GM23338 (cell line): ENCODE results near the gene ZMYND11. TPM values are rescaled to one million over a fixed set of nuclear protein-coding genes. Genes with fewer than 3 reads are reported as not detected.

ENCODE experiments used
- ATAC-seq: fragments of 200-7000 bp; cut with Tn5 transposase; 3 replicates; pipeline ENCODE4 v1.9.1; 2020
- DNase-seq: peaks from one replicate; pipeline ENCODE4 v3.0.0-alpha.2; 2015; ENCODE audit warnings: low spot score
- H2AFZ ChIP-seq: fragments of 200-600 bp; sonication (generic); 2 replicates; pipeline ENCODE4 v1.8.0; 2016; ENCODE audit warnings: antibody characterized with exemption, mild to moderate bottlenecking, moderate library complexity
- H3F3A ChIP-seq: fragments of 200-600 bp; sonication (generic); replicated peaks from 2 replicates; pipeline ENCODE4 v1.8.0; 2017; ENCODE audit warnings: antibody characterized with exemption, mixed run types, low read depth
- H3K27ac ChIP-seq: fragments of 200-600 bp; sonication (generic); 2 replicates; pipeline ENCODE4 v1.6.1; 2016; ENCODE audit warnings: low read depth
- H3K27me3 ChIP-seq: fragments of 200-600 bp; sonication (generic); 2 replicates; pipeline ENCODE4 v1.8.0; 2016; ENCODE audit warnings: mild to moderate bottlenecking, mixed run types, moderate library complexity; ENCODE audit not compliant: insufficient read depth
- H3K36me3 ChIP-seq: fragments of 200-600 bp; sonication (generic); 2 replicates; pipeline ENCODE4 v1.8.0; 2016; ENCODE audit warnings: mild to moderate bottlenecking; ENCODE audit not compliant: insufficient read depth
- H3K4me1 ChIP-seq: fragments of 200-600 bp; sonication (generic); 2 replicates; pipeline ENCODE4 v1.8.0; 2016; ENCODE audit warnings: mild to moderate bottlenecking, moderate library complexity; ENCODE audit not compliant: insufficient read depth
- H3K4me2 ChIP-seq: fragments of 200-600 bp; sonication (generic); 2 replicates; pipeline ENCODE4 v1.7.1; 2017; ENCODE audit warnings: mixed run types
- H3K4me3 ChIP-seq: fragments of 200-600 bp; sonication (generic); 2 replicates; pipeline ENCODE4 v1.6.1; 2016; ENCODE audit warnings: mixed run types
- H3K79me2 ChIP-seq: fragments of 200-600 bp; sonication (generic); replicated peaks from 2 replicates; pipeline ENCODE4 v1.8.0; 2017; ENCODE audit warnings: mild to moderate bottlenecking; ENCODE audit not compliant: insufficient read depth
- H3K9me2 ChIP-seq: fragments of 200-600 bp; sonication (generic); 2 replicates; pipeline ENCODE4 v1.8.0; 2017; ENCODE audit not compliant: insufficient read depth
- H4K20me1 ChIP-seq: fragments of 200-600 bp; sonication (generic); replicated peaks from 2 replicates; pipeline ENCODE4 v1.8.0; 2017; ENCODE audit warnings: mild to moderate bottlenecking; ENCODE audit not compliant: insufficient read depth
- H3K27ac Mint-ChIP-seq: 2 replicates; pipeline ENCODE4 v1.8.0; 2020; ENCODE audit warnings: inconsistent platforms, mild to moderate bottlenecking, moderate library complexity, mixed read lengths
- H3K27me3 Mint-ChIP-seq: 3 replicates; pipeline ENCODE4 v1.8.0; 2022; ENCODE audit warnings: low read depth, mild to moderate bottlenecking, moderate library complexity, mixed read lengths, inconsistent platforms; ENCODE audit not compliant: insufficient read depth, poor library complexity
- H3K36me3 Mint-ChIP-seq: 3 replicates; pipeline ENCODE4 v1.8.0; 2021; ENCODE audit warnings: low read depth, mild to moderate bottlenecking, inconsistent platforms, moderate library complexity, mixed read lengths
- H3K4me1 Mint-ChIP-seq: 3 replicates; pipeline ENCODE4 v1.8.0; 2020; ENCODE audit warnings: mild to moderate bottlenecking, inconsistent platforms, mixed read lengths
- H3K4me3 Mint-ChIP-seq: 3 replicates; pipeline ENCODE4 v1.8.0; 2021; ENCODE audit warnings: moderate library complexity, mild to moderate bottlenecking, inconsistent platforms, mixed read lengths
- H3K9me3 Mint-ChIP-seq: 3 replicates; pipeline ENCODE4 v1.8.0; 2020; ENCODE audit warnings: moderate library complexity, mild to moderate bottlenecking, inconsistent platforms, mixed read lengths
- CREB1 ChIP-seq: fragments of 250-450 bp; sonication (Bioruptor Pico); IDR thresholded peaks from 2 replicates; pipeline ENCODE4 v1.5.0; 2020; ENCODE audit warnings: low read depth, mild to moderate bottlenecking, moderate library complexity
- EZH2 ChIP-seq: fragments of 200-600 bp; sonication (generic); IDR thresholded peaks from one replicate; pipeline ENCODE4 v1.8.0; 2017; ENCODE audit warnings: antibody characterized with exemption, mild to moderate bottlenecking, low read depth; ENCODE audit not compliant: unreplicated experiment
- EZH2phosphoT487 ChIP-seq: fragments of 200-600 bp; sonication (generic); IDR thresholded peaks from one replicate; pipeline ENCODE4 v1.8.1; 2018; ENCODE audit warnings: antibody characterized with exemption; ENCODE audit not compliant: unreplicated experiment
- JUNB ChIP-seq: IDR thresholded peaks from one replicate; pipeline ENCODE4 v1.6.1; 2016; ENCODE audit warnings: antibody characterized with exemption; ENCODE audit not compliant: unreplicated experiment
- POLR2AphosphoS5 ChIP-seq: IDR thresholded peaks from 2 replicates; pipeline ENCODE4 v1.6.1; 2016; ENCODE audit warnings: antibody characterized with exemption, low read depth
- ZNF114 ChIP-seq: fragments of 250-450 bp; sonication (Bioruptor Pico); IDR thresholded peaks from 2 replicates; pipeline ENCODE4 v1.5.0; 2020; ENCODE audit warnings: mild to moderate bottlenecking, moderate library complexity
- ZNF331 ChIP-seq: fragments of 250-450 bp; sonication (Bioruptor Pico); IDR thresholded peaks from 2 replicates; pipeline ENCODE4 v1.5.0; 2020; ENCODE audit warnings: low read depth, mild to moderate bottlenecking, moderate library complexity
- polyA plus RNA-seq: library from polyadenylated mRNA; unstranded; fragments of >200 nt; fragmentation: Nextera tagmentation; extraction: Ambion mirVana; gene quantifications from 2 replicates; pipeline ENCODE4 v1.2.1, GENCODE V29; 2016
- total RNA-seq: library from RNA; depleted of rRNA; stranded (reverse); fragments of >200 nt; shearing (Covaris generic); gene quantifications from 2 replicates; pipeline ENCODE4 v1.2.3, GENCODE V29; 2014
- TF ChIP-seq, protein P1 (sequence below): fragments of 250-450 bp; sonication (Bioruptor Pico); IDR thresholded peaks from 2 replicates; pipeline ENCODE4 v1.5.0; 2020; ENCODE audit warnings: mild to moderate bottlenecking, moderate library complexity
- TF ChIP-seq, protein P2 (sequence below): IDR thresholded peaks from one replicate; pipeline ENCODE4 v1.6.1; 2018; ENCODE audit warnings: antibody characterized with exemption; ENCODE audit not compliant: unreplicated experiment
- TF ChIP-seq, protein P3 (sequence below), 2 experiments: fragments of 200-600 bp in 1 of 2; sonication (generic) in 1 of 2; conservative IDR thresholded peaks; 2 replicates each; pipeline versions ENCODE4 v1.5.1 to v1.6.1; 2016 to 2017; ENCODE audit warnings: antibody characterized with exemption in 2 of 2, low read depth in 2 of 2, mild to moderate bottlenecking in 2 of 2, moderate library complexity in 1 of 2
- TF ChIP-seq, protein P4 (sequence below): IDR thresholded peaks from 2 replicates; pipeline ENCODE4 v1.6.1; 2016; ENCODE audit warnings: antibody characterized with exemption

Gene ZMYND11
- total and polyA plus RNA-seq, 2 experiments from 2014 or later: 8.9 to 16.9 TPM

DNA sequence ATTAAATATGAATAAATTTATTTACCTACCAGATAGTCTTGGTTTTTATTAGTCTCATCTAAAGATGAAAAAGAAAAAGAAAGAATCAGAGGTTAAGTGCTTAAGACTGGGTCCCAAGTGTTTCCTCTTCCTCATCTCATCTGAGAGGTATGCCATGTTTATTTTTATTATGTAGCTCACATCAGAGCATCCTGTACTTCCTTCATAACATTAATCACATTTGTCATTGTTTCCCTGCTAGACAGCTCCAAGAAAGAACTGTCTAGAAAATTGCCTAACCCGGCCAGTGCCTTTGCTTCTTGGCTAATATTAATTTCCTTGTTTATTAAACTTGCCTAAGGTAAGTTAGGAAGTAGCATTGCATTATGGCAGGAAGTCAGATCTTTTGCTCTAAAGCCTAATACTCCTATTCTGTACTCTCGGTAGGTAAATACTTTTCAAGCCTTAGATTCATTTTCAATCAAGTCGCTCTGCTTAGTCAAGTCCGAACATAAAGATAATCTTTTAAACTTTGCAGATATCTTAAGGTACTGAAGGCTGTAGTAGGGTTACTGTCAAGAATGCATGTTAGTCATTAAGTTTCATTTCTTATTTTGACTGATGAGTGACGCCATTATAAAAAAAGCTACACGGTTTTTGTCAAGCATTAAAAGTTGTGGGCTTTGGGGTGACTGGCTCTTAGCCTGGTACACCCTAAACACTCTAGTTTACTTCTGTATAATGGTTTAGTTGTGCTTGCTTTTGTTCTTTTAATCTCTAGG, 47.4 kb downstream of the ZMYND11 start (continued):
- TF ChIP-seq, protein P1, sequence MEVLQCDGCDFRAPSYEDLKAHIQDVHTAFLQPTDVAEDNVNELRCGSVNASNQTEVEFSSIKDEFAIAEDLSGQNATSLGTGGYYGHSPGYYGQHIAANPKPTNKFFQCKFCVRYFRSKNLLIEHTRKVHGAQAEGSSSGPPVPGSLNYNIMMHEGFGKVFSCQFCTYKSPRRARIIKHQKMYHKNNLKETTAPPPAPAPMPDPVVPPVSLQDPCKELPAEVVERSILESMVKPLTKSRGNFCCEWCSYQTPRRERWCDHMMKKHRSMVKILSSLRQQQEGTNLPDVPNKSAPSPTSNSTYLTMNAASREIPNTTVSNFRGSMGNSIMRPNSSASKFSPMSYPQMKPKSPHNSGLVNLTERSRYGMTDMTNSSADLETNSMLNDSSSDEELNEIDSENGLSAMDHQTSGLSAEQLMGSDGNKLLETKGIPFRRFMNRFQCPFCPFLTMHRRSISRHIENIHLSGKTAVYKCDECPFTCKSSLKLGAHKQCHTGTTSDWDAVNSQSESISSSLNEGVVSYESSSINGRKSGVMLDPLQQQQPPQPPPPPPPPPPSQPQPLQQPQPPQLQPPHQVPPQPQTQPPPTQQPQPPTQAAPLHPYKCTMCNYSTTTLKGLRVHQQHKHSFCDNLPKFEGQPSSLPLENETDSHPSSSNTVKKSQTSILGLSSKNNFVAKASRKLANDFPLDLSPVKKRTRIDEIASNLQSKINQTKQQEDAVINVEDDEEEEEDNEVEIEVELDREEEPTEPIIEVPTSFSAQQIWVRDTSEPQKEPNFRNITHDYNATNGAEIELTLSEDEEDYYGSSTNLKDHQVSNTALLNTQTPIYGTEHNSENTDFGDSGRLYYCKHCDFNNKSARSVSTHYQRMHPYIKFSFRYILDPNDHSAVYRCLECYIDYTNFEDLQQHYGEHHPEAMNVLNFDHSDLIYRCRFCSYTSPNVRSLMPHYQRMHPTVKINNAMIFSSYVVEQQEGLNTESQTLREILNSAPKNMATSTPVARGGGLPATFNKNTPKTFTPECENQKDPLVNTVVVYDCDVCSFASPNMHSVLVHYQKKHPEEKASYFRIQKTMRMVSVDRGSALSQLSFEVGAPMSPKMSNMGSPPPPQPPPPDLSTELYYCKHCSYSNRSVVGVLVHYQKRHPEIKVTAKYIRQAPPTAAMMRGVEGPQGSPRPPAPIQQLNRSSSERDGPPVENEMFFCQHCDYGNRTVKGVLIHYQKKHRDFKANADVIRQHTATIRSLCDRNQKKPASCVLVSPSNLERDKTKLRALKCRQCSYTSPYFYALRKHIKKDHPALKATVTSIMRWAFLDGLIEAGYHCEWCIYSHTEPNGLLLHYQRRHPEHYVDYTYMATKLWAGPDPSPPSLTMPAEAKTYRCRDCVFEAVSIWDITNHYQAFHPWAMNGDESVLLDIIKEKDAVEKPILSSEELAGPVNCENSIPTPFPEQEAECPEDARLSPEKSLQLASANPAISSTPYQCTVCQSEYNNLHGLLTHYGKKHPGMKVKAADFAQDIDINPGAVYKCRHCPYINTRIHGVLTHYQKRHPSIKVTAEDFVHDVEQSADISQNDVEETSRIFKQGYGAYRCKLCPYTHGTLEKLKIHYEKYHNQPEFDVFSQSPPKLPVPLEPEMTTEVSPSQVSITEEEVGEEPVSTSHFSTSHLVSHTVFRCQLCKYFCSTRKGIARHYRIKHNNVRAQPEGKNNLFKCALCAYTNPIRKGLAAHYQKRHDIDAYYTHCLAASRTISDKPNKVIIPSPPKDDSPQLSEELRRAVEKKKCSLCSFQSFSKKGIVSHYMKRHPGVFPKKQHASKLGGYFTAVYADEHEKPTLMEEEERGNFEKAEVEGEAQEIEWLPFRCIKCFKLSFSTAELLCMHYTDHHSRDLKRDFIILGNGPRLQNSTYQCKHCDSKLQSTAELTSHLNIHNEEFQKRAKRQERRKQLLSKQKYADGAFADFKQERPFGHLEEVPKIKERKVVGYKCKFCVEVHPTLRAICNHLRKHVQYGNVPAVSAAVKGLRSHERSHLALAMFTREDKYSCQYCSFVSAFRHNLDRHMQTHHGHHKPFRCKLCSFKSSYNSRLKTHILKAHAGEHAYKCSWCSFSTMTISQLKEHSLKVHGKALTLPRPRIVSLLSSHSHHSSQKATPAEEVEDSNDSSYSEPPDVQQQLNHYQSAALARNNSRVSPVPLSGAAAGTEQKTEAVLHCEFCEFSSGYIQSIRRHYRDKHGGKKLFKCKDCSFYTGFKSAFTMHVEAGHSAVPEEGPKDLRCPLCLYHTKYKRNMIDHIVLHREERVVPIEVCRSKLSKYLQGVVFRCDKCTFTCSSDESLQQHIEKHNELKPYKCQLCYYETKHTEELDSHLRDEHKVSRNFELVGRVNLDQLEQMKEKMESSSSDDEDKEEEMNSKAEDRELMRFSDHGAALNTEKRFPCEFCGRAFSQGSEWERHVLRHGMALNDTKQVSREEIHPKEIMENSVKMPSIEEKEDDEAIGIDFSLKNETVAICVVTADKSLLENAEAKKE (CRISPR knock-in tag): no peak
- no peak for TF ChIP-seq JUNB

DNA sequence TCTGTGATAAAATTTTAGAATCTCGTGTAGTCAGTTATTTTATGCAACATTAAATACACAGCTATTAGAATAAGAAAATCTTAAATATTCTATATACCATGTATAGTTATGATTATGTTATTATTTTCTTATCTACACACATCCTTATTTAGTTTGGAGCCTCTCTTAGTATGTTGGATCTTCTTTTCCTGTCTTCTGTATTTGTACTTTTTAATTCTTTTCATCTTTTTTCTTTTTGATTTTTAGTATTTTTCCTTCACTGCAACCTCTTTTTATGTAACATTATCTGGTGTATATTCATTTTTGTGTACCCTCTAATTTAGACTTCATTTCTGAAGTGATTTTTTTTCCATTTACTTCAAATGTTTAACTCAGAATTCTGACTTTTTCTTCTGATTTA, 48.9 kb downstream of the ZMYND11 start:
- peaks cover 5% of the 10 kb centered on the region; the same call in 1 of the 2 replicates for H4K20me1 ChIP-seq
- no peak overlapping the region for H3K27ac ChIP-seq
- no peak overlapping the region for H3K4me3 ChIP-seq
- no peaks in the 10 kb centered on the region for H3K4me1 ChIP-seq
- no peak overlapping the region for H2AFZ ChIP-seq
- no peaks in the 10 kb centered on the region for H3K36me3 ChIP-seq
- Mint-ChIP-seq H3K9me3 (peaks cover 7% of the 10 kb centered on the region), H3K4me3 (no peak overlapping the region), H3K27me3 (no peaks in the 10 kb centered on the region), H3K4me1 (no peaks in the 10 kb centered on the region), H3K36me3 (peaks cover 35% of the 10 kb centered on the region), H3K27ac (no peak overlapping the region)
- no peak for ATAC-seq
- DNase-seq: no peak
- no peaks in the 10 kb centered on the region; the same call in 1 of the 2 replicates for H3K79me2 ChIP-seq
- H3K9me2 ChIP-seq: no peaks in the 10 kb centered on the region
- no peak overlapping the region for H3K4me2 ChIP-seq
- no peaks in the 10 kb centered on the region for H3K27me3 ChIP-seq
- H3F3A ChIP-seq: no peaks in the 10 kb centered on the region
- TF ChIP-seq, protein P2, sequence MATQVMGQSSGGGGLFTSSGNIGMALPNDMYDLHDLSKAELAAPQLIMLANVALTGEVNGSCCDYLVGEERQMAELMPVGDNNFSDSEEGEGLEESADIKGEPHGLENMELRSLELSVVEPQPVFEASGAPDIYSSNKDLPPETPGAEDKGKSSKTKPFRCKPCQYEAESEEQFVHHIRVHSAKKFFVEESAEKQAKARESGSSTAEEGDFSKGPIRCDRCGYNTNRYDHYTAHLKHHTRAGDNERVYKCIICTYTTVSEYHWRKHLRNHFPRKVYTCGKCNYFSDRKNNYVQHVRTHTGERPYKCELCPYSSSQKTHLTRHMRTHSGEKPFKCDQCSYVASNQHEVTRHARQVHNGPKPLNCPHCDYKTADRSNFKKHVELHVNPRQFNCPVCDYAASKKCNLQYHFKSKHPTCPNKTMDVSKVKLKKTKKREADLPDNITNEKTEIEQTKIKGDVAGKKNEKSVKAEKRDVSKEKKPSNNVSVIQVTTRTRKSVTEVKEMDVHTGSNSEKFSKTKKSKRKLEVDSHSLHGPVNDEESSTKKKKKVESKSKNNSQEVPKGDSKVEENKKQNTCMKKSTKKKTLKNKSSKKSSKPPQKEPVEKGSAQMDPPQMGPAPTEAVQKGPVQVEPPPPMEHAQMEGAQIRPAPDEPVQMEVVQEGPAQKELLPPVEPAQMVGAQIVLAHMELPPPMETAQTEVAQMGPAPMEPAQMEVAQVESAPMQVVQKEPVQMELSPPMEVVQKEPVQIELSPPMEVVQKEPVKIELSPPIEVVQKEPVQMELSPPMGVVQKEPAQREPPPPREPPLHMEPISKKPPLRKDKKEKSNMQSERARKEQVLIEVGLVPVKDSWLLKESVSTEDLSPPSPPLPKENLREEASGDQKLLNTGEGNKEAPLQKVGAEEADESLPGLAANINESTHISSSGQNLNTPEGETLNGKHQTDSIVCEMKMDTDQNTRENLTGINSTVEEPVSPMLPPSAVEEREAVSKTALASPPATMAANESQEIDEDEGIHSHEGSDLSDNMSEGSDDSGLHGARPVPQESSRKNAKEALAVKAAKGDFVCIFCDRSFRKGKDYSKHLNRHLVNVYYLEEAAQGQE: no peak
- no peak for TF ChIP-seq ZNF331 (CRISPR knock-in tag)
- TF ChIP-seq EZH2phosphoT487: no peak
- TF ChIP-seq, protein P3, sequence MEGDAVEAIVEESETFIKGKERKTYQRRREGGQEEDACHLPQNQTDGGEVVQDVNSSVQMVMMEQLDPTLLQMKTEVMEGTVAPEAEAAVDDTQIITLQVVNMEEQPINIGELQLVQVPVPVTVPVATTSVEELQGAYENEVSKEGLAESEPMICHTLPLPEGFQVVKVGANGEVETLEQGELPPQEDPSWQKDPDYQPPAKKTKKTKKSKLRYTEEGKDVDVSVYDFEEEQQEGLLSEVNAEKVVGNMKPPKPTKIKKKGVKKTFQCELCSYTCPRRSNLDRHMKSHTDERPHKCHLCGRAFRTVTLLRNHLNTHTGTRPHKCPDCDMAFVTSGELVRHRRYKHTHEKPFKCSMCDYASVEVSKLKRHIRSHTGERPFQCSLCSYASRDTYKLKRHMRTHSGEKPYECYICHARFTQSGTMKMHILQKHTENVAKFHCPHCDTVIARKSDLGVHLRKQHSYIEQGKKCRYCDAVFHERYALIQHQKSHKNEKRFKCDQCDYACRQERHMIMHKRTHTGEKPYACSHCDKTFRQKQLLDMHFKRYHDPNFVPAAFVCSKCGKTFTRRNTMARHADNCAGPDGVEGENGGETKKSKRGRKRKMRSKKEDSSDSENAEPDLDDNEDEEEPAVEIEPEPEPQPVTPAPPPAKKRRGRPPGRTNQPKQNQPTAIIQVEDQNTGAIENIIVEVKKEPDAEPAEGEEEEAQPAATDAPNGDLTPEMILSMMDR (conservative IDR thresholded peaks at IDR 0.05; ENCODE audit: low read depth in 2 of 2): no peak
- no peak for TF ChIP-seq CREB1 (CRISPR knock-in tag)
- TF ChIP-seq ZNF114: no peak
- TF ChIP-seq EZH2: no peak
- no peak for TF ChIP-seq JUNB
- no peak for TF ChIP-seq POLR2AphosphoS5
- TF ChIP-seq, protein P4, sequence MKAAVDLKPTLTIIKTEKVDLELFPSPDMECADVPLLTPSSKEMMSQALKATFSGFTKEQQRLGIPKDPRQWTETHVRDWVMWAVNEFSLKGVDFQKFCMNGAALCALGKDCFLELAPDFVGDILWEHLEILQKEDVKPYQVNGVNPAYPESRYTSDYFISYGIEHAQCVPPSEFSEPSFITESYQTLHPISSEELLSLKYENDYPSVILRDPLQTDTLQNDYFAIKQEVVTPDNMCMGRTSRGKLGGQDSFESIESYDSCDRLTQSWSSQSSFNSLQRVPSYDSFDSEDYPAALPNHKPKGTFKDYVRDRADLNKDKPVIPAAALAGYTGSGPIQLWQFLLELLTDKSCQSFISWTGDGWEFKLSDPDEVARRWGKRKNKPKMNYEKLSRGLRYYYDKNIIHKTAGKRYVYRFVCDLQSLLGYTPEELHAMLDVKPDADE: no peak
